ENCODE measurements around the gene NAA16. TPM values are rescaled to one million over a fixed set of nuclear protein-coding genes. Genes with fewer than 3 reads are reported as not detected.

Gene NAA16
- total RNA-seq, 4 donors from 2014 or later: 28.7 to 45.3 (median 37.6) TPM

GRCh38 chr13:41389580-41389979 lies 78.5 kb downstream of the NAA16 start:
- Histone ChIP-seq H3K4me1 (no peaks in the 10 kb centered on the region), H3K27ac (no peak overlapping the region), H3K4me3 (no peak overlapping the region), H3K9me3 (no peaks in the 10 kb centered on the region), H3K36me3 (no peaks in the 10 kb centered on the region), H3K27me3 (no peaks in the 10 kb centered on the region)
- no peak for DNase-seq (ENCODE audit: low spot score in 2 of 2)
- 78 to 83% methylated on average over 1 of the region's 1 CpG for WGBS, 2 donors
- TF ChIP-seq POLR2A (IDR thresholded peaks at IDR 0.05): no peak
- TF ChIP-seq EP300 (IDR thresholded peaks at IDR 0.05): no peak
- no peak for TF ChIP-seq CTCF (IDR thresholded peaks at IDR 0.05)

GRCh38 chr13:41394166-41394565 lies 83.1 kb downstream of the NAA16 start:
- Histone ChIP-seq H3K27ac (no peak overlapping the region), H3K36me3 (no peaks in the 10 kb centered on the region), H3K4me1 (no peaks in the 10 kb centered on the region), H3K4me3 (no peak overlapping the region), H3K27me3 (no peaks in the 10 kb centered on the region), H3K9me3 (no peaks in the 10 kb centered on the region)
- no peak for DNase-seq (ENCODE audit: low spot score in 2 of 2)
- 60 to 73% methylated on average over 1 of the region's 1 CpG for WGBS, 2 donors
- TF ChIP-seq EP300 (IDR thresholded peaks at IDR 0.05): no peak
- no peak for TF ChIP-seq CTCF (IDR thresholded peaks at IDR 0.05)
- TF ChIP-seq POLR2A (IDR thresholded peaks at IDR 0.05): no peak

DNA sequence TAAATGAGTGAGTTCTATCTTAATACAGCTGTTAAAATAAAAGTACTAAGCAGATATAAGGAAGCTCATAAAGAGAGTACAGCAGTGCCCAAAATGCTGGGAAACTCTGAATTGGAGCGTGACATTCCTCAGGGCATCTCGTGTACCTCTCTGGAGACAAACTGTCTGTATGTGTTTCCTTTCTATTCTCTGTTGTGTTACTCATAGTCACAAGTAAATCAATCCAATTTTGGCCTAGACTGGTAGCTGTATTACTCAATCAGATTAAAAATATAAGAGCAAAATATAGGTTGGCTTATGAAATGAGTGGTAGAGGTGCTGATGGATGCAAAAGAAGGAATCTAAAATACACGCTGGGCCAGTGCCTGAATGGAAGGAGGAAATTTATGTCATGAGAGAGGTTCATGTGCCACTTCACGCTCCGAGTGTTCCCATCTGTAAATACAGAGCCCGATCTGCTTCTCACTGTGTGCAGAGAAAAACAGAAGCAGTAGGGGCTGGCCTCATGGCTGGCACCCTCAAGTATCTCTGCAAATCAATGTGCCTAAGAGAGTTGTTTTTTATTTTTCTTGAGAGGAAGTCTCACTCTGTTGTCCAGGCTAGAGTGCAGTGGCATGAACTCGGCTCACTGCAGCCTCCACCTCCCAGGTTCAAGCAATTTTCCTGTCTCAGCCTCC lies 87.6 kb downstream of the NAA16 start:
- no peak for DNase-seq (ENCODE audit: low spot score in 2 of 2)
- H3K36me3 ChIP-seq: no peaks in the 10 kb centered on the region
- H3K27me3 ChIP-seq: no peaks in the 10 kb centered on the region
- no peak overlapping the region for H3K27ac ChIP-seq
- 70 to 81% methylated on average over 7 of the region's 7 CpGs for WGBS, 2 donors
- no peak for TF ChIP-seq EP300 (IDR thresholded peaks at IDR 0.05)
- no peak for TF ChIP-seq CTCF (IDR thresholded peaks at IDR 0.05)
- TF ChIP-seq POLR2A (IDR thresholded peaks at IDR 0.05): no peak
- no peaks in the 10 kb centered on the region for H3K4me1 ChIP-seq
- no peak overlapping the region for H3K4me3 ChIP-seq
- no peaks in the 10 kb centered on the region for H3K9me3 ChIP-seq

DNA sequence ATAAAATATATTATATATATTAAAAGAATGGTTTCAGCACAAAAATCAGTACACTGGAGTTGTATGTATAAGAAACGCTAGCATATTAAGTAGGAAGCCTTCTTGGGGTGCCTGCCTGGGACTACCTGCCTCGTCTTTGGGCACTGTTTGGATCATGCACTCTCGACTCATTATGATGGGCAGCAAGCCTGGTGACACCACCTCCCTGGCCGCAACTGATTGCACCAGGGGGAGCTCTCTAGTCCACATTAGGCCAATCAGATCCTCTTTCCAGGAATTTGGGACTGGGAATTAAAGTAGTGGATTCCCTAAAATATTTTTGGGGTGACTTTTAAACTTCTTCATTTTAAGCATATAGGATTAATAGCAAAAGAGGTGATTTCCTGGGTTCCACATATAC lies 90.3 kb downstream of the NAA16 start:
- Histone ChIP-seq H3K27ac (no peak overlapping the region), H3K4me3 (no peak overlapping the region), H3K4me1 (no peaks in the 10 kb centered on the region), H3K27me3 (no peaks in the 10 kb centered on the region), H3K36me3 (no peaks in the 10 kb centered on the region), H3K9me3 (no peaks in the 10 kb centered on the region)
- WGBS, 2 donors: 88 to 89% methylated on average over 4 of the region's 4 CpGs
- DNase-seq (ENCODE audit: low spot score in 2 of 2): no peak
- no peak for TF ChIP-seq CTCF (IDR thresholded peaks at IDR 0.05)
- TF ChIP-seq EP300 (IDR thresholded peaks at IDR 0.05): no peak
- no peak for TF ChIP-seq POLR2A (IDR thresholded peaks at IDR 0.05)

GRCh38 chr13:41402691-41403511 lies 91.8 kb downstream of the NAA16 start:
- WGBS, 2 donors: 81 to 85% methylated on average over 13 of the region's 14 CpGs
- H3K36me3 ChIP-seq: no peaks in the 10 kb centered on the region
- H3K9me3 ChIP-seq: no peaks in the 10 kb centered on the region
- TF ChIP-seq POLR2A (IDR thresholded peaks at IDR 0.05) (no peak), EP300 (IDR thresholded peaks at IDR 0.05) (no peak), CTCF (IDR thresholded peaks at IDR 0.05) (no peak)
- H3K4me1 ChIP-seq: no peaks in the 10 kb centered on the region
- DNase-seq (ENCODE audit: low spot score in 2 of 2): no peak
- no peak overlapping the region for H3K4me3 ChIP-seq
- no peak overlapping the region for H3K27ac ChIP-seq
- H3K27me3 ChIP-seq: no peaks in the 10 kb centered on the region
